GM12875 (cell line): ENCODE results near the gene RRAGA.
A peak's percentile ranks its signal among the peaks of the same experiment; 100 is the strongest.
"Not testable (repeated sequence)": the region's sequence is repeated elsewhere in the genome, so short reads cannot be mapped to it uniquely, and the experiment has no call there.

Experiments used
- H3K4me3 ChIP-seq: one replicate; pipeline ENCODE4 v1.5.1; 2011; ENCODE audit warnings: low read depth, low read length, control low read depth
- TF ChIP-seq, protein P1 (sequence below): IDR thresholded peaks from 2 replicates; pipeline ENCODE4 v1.5.1; 2011; ENCODE audit warnings: low read depth, mild to moderate bottlenecking, control low read depth, inconsistent platforms, low read length, moderate library complexity, borderline replicate concordance; ENCODE audit not compliant: insufficient read depth

The RRAGA gene

DNA sequence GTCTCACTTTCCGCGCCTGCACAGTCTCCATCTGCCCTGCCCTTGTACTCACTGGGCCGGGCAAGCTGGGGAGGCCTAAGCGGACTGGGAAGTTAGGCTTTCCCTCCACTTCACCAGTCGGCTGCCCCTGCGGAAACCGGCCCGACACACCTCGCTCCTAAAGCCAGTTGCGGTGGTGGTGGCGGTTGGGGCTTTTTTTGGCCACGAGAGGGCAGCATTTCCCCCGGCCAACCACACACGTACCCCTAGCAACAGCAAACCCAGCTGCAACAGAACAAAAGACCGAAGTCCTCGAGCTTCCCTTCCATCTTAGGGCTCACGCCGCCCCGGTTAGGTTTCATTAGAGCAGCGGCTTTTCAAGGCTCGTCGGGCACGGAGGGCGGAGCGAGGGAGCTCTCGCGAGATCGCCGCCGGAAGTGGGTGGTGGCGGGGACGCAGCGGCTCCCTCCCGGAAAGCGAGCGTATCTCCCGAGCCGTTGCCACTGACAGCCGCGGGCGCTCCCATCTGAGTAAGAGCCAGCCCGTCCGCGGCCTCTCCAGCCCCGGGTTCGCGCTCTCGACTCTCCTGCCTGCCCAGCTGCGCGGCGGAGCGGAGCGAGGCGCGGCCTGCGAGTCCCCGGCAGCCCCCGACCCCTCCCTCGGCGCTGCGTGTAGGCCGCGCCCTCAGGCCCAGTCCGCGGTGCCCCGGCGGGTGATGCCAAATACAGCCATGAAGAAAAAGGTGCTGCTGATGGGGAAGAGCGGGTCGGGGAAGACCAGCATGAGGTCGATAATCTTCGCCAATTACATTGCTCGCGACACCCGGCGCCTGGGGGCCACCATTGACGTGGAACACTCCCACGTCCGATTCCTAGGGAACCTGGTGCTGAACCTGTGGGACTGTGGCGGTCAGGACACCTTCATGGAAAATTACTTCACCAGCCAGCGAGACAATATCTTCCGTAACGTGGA lies at the start of gene RRAGA:
RRAGA (plus strand) TSS at position 462 of the 951 bp plus-strand sequence; CDS start at position 695, 233 bp downstream.
- TF ChIP-seq, protein P1, sequence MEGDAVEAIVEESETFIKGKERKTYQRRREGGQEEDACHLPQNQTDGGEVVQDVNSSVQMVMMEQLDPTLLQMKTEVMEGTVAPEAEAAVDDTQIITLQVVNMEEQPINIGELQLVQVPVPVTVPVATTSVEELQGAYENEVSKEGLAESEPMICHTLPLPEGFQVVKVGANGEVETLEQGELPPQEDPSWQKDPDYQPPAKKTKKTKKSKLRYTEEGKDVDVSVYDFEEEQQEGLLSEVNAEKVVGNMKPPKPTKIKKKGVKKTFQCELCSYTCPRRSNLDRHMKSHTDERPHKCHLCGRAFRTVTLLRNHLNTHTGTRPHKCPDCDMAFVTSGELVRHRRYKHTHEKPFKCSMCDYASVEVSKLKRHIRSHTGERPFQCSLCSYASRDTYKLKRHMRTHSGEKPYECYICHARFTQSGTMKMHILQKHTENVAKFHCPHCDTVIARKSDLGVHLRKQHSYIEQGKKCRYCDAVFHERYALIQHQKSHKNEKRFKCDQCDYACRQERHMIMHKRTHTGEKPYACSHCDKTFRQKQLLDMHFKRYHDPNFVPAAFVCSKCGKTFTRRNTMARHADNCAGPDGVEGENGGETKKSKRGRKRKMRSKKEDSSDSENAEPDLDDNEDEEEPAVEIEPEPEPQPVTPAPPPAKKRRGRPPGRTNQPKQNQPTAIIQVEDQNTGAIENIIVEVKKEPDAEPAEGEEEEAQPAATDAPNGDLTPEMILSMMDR: peak; percentile 73
- H3K4me3 ChIP-seq: peak within 1 kb of the TSS; percentile 77

- H3K4me3 ChIP-seq: no peak overlapping the region
- TF ChIP-seq, protein P1: no peak
Observed at GRCh38 chr9:19000133-19000532, 49.1 kb upstream of the RRAGA start.

DNA sequence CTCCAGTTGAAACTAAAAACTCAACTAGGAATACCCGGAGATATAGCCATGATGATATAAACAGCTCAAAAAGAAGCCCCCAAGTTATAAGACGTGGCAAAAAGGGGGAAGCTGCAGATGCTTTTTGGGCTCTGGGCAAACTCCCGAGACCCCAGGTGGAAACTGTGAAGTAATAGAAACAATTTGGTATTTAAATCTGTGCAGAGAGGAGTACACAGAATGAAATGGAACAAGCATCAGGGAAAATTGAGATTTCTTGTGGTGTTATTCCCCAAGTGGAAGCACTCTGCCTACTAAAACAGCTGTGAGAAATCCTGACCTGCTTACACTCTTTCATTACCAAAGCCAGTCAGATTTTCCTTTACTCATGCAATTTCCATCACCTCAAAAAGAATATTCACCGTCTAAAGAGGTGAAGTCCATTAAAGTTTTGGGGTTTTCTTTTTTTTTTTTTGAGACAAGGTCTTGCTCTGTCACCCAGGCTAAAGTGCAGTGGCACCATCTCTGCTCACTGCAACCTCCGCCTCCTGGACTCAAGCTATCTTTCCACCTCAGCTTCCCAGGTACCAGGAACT lies 39.7 kb upstream of the RRAGA start:
- no peak overlapping the region for H3K4me3 ChIP-seq
- TF ChIP-seq, protein P1: no peak

DNA sequence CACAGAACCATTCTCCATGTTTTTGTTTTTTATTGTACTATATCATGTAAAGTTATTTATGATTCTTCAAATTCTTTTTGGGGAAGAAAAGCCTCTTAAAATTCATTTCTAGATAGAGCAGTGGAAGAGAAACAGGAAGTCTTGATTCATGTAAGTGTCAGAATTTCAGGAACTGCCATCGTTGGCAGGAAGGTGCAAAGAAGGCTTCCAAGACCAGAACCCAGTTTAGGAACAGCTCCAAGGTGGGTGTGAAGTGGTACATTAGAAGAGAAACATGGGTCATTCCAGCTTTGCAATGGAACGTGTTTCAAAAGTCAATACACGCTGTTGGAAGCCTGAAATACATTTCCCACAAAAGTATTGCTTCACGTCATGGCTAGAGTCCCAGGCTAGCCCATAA lies 31.0 kb upstream of the RRAGA start:
- TF ChIP-seq, protein P1: no peak
- H3K4me3 ChIP-seq: no peak overlapping the region

DNA sequence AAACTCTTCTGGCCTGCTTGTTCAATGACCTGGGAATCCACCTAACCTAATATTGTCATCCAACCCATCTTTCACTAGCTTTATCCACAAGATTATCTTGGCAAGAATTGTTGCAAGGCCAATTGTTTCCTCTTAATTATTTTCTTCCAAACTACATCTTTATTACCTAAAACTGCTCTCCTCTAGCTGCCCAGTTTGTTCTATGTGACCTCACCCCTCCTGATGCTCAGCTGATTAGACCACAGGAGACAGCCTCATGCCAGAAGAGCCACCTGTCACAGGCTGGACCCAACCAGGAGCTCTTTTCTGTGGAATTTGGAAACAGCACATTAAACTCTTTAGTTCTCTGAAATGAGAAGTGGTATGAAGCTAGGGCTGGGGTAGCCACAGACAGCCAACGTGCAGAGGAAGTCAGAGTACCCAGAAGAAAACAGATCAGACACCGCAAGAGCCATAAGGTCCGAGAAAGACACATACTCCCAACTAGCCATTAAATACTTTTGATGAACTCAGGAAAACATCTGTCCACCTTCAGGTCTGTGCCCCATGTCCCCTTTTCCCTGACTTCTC lies 28.3 kb upstream of the RRAGA start:
- H3K4me3 ChIP-seq: no peak overlapping the region
- TF ChIP-seq, protein P1: no peak

- not testable (repeated sequence) for H3K4me3 ChIP-seq
Observed at GRCh38 chr9:19021649-19022048, 27.6 kb upstream of the RRAGA start.

- no peak overlapping the region for H3K4me3 ChIP-seq
- TF ChIP-seq, protein P1: no peak
Observed at GRCh38 chr9:19022206-19022605, 27.0 kb upstream of the RRAGA start.
